CD4-positive, alpha-beta T cell treated with Interleukin-15 for 1 hour (primary cell): ENCODE results near the gene TMEM187.

Experiments used
- DNase-seq: peaks from one replicate; pipeline ENCODE4 v3.0.0-alpha.2; 2020

Gene TMEM187

DNA sequence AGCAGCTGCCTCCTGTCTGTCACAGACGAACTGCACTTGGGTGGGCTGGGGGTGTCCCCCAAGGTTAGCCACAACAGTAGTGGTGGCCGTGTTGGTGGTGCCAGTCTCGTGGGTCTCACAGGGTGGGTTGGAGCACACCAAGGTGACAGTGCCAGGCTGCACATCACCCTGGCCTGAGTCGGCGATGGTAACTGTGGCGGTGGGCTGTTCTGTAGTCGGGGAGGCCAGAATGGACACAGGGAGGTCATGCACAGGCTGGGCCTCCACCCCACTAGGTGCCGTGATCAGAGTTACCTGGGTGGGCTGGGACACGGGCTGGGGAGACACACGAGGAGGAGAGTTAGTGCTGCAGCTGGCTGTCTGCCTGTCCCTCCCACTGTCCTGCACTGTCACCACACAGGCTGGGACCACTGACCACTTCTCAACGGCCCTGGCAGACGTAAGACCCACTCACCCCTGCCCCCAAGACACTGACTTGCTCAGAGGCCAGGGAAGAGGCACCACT, 17.3 kb upstream of the TMEM187 start:
- no peak for DNase-seq

DNA sequence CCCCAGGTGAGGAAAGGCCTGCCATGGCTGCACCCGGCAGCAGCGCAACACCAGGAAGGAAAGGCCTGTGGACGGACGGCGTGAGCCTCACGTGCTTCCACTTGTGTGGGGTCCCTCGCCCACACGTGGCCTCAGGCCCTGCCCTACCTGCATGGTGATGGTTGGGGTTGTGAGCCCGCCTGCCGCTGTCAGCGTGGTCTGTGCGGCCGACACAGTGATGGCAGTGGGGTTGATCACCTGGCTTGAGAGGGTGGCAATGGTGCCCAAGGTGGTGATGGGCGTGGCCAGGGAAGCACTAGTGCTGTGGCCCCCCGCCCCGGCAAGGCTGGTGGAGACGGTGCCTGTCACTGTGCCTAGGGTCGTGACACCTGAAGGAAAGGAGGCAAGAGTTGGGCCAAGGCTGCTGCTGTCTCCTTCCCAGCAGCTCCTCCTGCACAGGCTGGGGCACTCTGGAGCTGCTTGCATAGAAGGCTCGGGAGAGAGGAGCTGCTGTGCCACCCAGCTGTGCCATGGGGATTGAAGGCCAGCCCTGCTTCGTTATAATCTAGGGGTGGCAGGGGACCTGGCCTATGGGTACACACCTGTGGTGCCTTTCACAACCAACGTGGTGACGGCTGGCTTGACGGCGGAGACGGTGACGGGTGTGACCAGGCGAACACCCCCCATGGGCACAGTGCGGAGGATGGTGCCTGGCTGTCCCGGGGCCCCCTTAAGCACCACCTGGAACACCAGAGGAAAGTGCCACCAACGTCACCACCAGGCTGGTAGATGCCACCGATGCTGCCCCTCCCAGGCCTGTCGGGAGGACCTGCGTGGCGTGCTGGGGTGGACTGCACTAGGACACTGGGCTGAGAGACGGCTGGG, 16.3 kb upstream of the TMEM187 start:
- no peak for DNase-seq

DNA sequence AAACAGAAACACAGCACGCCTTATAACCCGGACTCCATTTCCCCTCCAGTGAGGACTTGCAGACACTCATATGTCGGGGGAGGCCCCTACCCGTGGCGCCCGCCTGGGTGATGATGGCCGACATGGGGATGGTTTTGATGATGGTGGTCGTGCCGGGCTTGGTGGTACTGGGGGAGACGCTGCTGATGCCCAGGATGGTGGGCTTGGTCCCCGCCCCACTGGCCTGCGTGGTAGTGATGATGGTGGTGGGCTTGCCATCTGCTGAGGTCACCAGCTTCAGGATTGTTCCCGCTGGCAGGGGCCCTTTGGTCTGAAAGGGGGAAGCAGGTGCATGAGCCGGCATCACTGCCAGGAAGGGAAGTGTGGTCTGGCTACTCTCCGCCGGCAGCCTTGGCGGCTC, 15.3 kb upstream of the TMEM187 start:
- no peak for DNase-seq

DNA sequence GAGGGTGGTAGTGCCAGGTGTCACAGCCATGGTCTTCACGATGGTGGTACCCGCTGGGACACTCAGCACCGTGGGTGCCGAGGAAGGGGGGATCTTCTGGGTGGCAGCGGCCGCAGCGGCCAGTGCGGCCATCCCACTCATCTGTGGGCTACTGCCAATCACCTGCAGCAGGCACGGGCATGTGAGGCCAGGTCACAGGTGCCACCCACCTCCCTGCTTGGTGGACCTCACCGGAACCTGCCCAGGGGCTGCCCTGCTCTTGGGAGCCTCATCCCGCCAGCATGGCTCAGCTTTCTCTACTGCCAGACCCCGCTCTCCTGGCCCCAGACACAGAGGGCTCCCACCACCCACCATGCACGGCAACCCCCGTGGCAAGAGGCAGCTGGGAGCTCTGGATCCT, 13.9 kb upstream of the TMEM187 start:
- no peak for DNase-seq

DNA sequence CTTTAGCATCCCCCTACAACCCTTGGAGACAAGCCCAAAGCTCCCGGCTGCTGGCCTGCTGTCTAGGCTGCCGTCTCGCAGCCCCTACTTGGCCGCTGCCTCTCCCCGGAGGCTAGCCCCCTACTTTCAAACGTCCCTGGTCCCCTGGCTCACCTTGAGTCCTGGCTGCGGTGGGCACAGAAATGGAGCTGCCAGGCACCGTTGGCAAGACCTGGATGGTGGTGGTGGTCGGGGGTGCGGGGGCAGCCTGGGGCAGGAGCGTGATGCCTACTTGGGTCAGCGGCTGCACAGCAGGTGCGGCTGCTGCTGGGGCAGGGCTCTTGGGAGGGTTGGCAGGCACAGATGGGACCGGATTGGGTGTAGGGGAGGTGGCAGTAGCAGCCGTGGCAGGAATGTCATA, 12.9 kb upstream of the TMEM187 start:
- DNase-seq: no peak

DNA sequence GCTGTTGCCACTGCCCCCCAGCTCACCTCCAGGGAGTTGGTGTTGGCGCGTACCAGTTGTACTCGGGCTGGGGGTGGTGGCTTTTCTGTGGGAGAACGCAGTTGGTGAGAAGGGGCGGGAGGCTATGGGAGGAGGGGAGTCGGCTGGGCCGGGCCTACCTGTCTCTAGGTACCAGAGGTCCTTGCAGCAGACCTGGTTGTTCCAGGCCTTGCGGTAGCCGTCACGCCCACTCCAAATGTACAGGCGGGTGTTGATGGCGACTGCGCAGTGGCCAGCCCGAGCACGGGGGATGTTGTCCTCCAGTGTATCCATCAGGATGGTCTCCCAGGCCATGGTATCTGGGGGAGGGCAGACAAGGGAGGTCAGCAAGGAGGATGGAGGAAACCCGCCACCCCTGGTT, 12.5 kb upstream of the TMEM187 start:
- DNase-seq: no peak

DNA sequence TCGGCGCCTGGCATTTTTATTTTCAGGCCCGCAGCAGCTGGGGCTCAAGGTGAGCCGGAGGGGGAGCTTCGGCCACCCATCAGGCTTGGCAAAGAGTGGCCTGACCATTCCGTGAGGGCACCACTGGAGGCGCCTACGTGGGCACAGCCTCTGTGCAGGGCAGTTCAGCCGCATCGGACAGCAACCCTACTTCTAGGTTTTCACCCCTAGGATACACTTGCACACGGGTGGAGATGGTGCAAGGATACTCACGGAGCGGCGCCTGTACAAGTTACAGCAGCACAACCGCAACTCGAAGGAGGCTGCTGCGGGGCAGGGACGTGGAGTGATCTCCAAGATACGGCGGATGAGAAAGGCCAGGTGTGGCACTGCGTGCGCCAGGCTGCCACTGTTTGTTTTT, 11.8 kb upstream of the TMEM187 start:
- DNase-seq: no peak

DNA sequence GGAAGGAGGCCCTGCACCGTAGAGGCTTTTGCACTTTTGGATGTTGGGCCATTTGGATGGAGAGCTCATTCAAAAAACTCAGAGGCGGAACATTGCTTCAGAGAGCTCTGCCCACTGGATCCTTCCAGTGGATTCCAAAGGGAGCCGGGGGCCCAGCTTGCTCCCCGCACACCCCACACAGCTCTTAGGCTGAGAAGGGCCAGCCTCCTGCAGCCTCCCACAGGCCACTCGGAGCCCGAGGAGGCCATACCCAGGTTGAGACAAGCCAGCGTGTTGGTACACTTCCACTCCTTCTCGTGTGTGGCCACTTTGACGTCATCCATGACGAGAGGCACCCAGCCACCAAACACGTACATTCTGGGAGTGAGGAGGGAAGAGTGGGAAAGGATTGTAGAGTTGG, 11.3 kb upstream of the TMEM187 start:
- no peak for DNase-seq

DNA sequence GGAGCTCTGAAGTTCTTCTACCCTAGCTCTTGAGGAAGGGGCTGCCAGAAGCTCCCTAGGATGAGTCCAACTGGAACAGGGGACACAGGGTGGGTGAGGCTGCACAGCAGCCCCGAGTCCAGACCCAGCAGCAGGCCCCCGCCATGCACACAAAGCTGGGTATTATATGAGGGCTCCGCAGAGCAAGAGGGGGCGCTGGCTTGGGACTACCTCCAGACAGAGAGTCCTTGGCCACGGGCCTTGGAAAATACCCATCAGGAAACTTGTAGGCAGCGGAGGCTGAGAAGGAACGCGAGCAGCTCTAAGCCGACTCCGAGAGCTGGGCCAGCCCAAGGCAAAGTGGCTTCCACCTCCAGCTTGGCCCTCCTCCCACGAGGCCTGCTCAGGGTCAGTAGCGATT, 9.0 kb upstream of the TMEM187 start:
- DNase-seq: no peak

DNA sequence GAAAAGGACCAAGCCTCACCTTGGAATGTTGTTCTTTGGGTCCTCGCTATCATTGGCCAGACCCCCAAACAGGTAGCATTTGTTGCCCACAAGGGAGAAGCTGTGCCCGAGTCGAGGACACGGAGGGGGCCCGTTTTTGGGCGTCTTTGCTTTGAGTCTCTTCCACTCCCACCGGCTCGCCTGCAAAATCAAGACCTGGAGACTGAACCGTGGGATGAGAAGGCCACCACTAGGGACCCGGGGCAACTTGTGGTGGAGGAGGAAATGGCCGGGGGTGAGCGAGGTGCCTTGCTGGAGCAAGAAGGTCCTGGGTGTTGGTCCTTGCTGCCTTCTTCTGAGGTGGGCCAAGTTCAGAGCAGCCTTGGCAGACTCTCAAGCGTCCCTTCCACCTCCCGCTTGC, 8.4 kb upstream of the TMEM187 start:
- DNase-seq: no peak

DNA sequence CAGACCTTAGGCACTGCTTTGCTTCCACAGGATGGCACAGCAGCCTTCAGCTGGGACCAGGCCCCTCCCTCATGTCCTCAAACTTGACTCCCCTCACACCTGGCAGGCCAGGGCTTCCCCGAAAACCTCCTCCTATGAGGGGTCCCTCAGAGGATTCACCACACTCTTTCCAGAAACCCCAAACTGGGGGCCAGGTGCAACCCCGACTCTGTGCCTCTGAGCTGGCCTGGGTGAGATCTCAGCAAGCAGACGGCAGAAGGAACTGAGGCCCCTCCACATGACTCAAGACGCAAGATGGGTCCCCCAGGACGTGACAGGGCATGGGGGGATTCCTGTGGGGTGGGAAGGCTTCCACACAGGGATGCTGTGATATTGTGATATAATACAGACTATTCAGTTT, 7.1 kb upstream of the TMEM187 start:
- no peak for DNase-seq

DNA sequence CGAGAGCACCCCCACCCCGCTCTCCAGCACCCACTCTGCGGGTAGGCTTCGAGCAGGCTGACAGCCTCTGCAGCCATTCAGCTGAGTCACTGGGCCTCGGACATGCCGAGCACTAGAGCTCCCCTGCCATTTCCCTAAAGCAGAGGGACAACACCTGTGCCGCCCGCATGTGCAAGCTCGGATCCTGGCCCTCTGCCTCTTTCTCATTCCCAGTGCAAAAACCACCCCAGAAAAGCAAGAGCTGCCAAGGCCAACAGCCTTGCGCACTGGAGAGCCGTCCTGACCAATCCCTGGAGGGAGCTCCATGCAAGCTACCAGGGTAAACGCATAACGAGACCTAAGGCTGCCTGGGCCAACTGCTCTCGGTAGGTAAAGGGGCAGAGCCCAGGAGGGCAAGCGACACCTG, 6.3 kb upstream of the TMEM187 start:
- no peak for DNase-seq

DNA sequence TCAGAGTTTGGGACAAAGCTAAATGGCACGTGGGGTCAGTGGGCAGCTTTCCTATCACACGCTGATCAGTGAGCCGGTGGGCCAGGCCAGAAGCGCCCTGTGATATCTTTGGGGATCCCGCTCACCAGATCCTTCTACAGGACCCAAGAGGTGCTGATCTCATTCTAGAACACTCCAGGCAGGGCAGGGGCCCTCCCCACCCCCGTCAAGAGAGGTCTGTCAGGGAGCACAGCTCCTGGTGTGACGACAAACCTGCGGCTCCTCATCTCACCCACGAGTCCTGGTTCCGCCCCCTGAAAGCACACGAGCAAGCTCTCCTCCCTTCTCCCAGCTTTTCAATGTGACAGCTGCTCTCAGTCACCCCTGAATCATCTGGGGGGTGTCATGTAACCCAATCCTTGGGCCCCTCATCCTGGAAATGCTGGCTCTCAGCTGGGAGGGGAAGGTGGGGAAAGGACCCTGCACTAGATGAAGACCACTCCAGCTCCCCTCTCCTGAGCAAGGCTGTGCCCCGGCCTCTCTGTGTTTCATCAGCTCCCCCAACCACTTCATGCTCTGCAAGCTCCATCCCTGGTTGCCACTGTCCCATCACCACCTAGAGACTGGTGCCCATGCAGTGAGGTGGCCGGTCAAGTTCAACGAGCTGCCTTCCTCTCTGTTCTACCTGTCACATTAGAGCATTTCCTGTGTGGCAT, 5.6 kb upstream of the TMEM187 start:
- peak; percentile 38 for DNase-seq

DNA sequence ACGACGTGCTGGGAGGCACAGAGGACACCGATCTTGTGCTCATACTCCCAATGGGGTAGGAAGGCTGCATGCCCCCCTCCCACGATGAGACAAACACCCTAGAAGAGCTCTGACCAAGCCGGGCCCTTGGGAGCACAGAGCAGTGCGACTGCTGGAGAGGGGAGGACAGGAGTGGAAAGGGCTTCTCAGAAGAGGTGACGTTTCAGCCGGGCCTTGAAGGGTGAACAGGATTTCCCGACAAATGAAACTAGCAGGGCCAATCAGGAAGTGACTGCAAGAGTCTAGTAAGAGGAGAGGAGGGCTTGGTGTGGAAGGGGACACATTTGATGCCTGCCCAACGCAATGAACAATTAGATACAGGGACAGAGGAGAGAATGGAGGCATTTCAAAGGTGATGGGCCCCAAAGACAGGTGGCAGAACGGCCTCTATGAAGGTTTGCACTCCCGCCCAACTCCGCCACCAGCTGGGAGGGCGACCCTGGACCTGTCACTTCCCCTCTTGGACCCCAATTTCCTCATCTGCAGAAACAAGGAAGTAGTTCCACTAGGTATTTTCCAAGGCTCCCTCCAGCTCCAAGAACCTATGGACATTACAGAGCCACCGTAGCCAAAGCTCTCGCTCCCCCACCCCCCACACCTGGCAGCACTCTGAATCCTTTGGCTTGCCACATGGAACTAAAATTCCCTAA, 4.9 kb upstream of the TMEM187 start:
- DNase-seq: no peak

DNA sequence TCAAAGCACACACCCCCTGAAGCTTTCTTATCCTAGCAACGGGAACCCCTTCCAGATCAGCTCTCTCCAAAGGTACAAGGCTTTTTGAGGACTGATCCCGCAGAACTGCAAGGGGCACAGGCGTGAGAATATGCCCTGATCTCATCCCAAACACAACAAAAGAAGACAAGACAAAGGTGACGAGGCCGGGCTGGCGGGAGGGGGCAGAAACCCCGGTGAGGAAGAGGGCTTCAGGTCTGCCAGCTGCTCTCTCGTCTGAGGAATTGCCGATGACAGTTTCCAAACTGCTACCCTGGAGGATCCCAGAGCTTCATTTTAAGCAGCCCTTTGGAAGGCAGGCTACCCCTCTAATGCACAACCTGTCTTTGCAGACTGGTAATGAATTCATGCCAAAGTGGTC, 4.3 kb upstream of the TMEM187 start:
- DNase-seq: no peak

DNA sequence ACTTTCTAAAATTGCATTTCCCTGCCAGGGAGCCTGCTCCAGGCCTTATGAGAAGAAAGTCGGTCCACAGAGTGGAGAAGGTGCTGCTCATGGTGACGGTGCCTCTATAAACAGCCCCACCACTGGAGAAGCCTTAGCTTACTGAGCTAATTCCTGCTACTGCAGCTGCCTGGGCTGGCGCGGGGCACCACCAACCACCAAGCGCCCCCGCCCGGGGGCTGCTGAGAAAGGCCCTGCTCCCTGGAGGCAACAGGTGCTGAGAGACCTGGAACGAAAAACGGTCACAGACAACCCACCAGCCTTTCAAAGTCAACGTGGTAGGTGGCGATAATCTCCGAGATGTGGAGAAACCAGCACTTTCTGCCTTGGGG, 3.8 kb upstream of the TMEM187 start:
- DNase-seq: peak; percentile 45

DNA sequence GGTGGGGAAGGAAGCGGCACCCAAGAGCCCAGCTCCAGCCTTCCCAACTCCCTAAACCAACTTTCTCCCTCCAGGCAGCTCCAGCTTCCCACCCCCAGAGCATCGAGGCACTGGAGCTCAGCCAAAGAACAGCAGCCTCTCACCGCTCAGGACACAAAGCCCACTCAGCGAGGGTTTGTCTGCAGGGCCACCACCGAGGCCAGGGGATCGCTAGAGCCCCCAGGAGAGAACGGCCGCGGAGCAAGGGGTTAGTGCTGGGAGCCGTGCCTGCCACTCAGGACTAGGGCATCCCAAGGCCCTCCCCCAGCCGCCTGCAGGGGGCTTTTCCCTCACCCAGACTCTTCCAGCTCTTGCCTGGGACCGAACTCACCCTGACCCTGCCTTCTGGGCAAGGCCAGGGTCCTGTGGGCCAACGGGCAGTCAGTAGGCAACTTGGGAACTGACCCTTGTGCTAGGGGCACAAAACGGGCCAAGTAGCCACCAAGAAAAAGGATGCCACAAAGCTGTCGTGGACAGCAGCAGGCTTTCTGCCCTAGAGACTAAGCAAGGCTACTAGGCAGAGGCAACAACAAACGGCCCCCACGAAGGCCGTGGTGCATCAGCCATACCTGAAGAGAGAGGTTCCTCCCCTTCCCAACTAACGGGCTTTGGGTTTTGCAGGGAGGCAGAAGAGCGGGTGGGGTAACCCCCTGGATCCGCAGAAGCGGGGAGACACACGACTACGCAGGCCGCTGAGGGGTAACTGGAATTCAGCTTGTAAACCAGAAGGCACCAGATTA, 3.2 kb upstream of the TMEM187 start:
- DNase-seq: no peak

DNA sequence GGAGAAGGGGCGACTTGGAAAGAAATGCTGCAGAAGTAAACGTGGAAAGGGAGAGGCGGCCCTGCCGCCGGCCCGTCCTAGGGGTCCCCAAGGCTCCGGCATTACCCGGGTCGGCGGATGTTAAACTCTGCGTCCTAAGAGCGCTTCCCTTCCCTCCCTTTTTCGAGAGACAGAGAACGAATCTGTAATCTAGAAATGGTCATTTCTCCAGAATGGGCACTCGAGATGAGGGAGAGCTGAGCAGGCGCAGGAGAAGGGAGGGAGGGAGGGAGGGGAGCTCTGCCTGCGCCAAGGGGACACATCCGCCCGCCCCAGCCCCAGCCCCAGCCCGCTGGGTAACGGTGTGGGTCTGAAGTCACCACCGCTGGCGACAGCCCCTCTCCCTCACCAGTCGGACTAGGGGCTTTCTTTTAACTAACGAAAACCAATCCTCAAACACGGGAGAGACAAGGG, 2.6 kb upstream of the TMEM187 start:
- no peak for DNase-seq

DNA sequence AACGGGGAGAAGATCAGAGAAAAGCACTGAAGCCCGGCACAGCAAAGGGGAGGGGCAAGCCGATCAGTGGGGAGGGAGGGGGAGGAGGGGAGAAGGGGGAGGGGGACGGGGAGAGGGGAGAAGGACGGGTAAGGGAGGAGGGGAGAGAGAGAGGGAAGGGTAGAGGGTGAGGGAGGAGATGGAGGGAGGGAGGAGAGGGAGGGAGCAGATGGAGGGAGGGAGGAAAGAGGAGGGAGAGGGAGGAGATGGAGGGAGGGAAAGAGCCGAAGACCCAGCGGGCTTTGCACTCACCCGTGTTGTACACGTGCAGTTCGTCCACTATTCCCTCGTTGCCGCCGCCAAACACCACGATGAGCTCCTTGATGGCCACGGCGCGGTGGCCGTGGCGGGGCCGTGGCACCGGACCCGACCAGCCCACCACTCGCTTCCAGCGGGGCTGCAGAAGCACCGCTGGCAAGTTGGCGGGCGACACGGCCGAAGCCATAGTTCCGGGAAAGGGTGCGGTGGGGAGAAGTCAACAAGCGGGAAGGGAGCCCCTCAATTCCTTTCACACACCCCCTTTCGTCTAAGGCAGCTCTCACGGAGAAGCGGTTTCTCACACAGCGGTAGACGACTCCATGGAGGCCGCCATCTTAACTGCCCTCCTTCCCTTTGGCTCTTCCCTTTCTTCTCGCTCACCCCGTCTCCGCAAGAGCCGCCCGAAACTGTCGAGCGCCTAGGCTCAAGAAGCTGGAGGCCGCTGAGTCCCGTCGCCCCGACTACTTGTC, 2.0 kb upstream of the TMEM187 start:
- DNase-seq: peak; percentile 34

DNA sequence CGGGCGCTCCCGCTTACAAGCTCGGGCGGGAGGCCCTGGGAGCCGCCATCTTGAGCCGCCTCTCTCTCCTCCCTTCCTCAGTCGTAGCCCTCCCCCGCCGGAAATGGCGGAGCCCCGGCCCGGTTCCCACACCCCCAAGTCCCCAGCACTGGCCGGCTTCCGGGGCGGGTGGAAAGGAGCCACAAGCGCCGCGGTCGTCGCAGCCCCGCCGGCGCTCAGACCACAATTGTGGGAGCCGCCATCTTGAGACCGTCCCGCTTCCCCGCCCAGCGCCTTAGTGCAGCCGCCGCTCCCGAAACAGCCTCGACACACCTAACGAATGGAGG, 1.5 kb upstream of the TMEM187 start:
- peak; percentile 93 for DNase-seq

DNA sequence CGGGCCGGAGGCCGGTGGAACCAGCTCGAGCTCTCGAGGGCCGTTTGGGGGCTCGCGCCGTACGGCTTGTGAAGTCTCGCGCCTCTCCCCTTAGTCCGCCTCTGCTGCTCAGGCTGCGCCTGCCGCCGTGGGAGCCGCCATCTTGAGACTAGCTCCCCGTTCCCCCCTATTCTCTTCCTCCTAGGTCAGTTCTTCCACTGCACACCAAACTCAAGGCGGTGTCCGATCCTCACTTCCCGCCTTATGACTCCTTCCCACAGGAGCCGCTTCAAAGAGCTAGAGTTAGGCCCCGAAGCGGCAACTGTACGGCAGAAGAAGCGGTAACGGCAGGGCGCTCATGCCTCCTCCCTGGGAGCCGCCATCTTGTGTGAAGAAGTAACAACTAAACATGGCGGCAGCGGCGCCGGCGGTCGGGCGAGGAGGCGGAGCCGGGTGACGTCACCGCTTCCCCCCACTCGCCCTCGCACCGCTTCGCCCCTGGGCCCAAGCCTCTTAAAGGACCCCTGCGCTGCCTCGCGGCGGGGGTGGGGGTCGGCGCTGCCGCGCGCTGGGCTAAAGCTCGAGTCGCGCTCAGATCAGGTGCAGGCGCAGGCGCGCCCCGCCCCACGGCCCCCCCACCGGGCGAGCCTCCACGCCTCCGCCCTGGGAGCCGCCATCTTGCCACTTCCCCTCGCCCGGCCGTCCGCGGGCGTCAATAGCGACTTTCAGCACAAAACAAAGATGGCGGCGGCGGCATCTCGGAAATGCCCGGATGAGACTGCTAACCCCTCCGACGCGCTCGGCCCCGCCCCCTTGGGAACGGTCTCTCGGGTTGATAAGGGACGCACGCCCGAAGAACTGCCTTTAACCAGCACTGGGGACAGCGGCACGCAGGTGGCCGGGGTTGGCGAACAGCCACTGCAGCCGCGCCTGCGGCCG, 845 bp upstream of the TMEM187 start, which contains the start of gene HCFC1:
Gene HCFC1, minus strand, starts transcription at position 369 of the 918 bp plus-strand sequence. CDS start 978 bp downstream, outside the sequence.
- DNase-seq: peak; percentile 95
